NCI-H128 (cell line): ENCODE results near the gene JUNB.

Experiments
- DNase-seq: peaks from one replicate; lab custom pipeline; 2025; ENCODE audit not compliant: unreplicated experiment; lab: John Stamatoyannopoulos, UW

Gene JUNB

GRCh38 chr19:12840091-12841079, 49.1 kb downstream of the JUNB start:
- no peak for DNase-seq

DNA sequence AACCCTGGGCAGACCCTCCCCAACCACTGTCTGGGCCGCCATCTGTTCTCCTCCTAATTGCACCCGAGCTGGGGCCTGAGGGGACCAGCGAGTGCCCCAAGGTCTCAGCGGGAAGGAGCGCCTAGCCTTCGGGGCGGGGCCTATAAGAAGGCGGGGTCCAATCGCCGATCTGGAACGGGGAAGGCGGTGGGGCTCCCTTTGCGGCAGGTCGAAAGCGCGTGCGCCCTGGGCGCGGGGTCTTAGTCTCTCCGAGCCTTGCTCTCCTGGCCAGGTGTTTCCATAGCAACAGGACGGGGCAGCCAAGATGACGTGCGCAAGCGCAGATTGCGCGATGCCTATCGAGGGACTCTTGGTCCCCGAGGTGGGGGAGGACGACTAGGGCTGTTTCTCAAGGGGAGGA, 49.8 kb downstream of the JUNB start:
- DNase-seq, result no peak

GRCh38 chr19:12842511-12842910, 51.2 kb downstream of the JUNB start:
- no peak for DNase-seq
